ENCODE data around the gene A1BG.

The A1BG gene

GRCh38 chr19:58352760-58353671 is at the start of gene A1BG:
TSS of gene A1BG (minus strand) at chr19:58353492. CDS start at chr19:58353437, 55 bp downstream.
- DNase-seq = no peak

- DNase-seq = no peak
These were observed 48.6 kb upstream of the A1BG start for GRCh38 chr19:58401840-58402421.

- peak; percentile 99 for DNase-seq
These were observed 47.9 kb upstream of the A1BG start for GRCh38 chr19:58400916-58401839.

DNA sequence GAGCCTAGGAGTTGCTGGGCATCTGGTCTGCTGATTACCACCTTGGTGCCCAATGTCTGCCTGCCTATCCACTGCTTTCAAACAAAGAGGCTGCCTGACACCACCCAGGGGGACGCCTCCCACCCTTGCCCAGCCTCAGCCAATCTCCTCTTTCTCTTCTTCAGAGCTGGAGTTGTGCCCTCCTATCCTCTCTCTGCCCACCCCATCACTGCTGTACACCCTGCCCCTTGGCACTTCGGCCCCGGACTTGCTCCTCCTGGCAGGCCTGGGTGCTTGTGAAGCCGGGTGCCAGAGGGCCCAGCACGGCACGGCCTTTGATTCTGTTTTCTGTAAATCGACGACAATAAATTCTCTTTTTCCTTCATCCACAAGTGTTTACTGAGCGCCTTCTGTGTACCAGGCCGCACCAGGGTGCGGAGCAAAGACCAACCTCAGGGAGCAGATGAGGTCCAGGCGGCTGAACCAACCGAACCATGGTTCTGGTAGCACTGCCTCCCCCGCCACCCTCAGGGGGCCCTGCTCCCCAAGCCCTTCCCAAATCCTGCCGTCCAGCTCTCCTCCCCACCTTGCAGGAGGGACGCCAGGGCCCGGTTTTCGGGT is 47.1 kb upstream of the A1BG start:
- DNase-seq = no peak

DNA sequence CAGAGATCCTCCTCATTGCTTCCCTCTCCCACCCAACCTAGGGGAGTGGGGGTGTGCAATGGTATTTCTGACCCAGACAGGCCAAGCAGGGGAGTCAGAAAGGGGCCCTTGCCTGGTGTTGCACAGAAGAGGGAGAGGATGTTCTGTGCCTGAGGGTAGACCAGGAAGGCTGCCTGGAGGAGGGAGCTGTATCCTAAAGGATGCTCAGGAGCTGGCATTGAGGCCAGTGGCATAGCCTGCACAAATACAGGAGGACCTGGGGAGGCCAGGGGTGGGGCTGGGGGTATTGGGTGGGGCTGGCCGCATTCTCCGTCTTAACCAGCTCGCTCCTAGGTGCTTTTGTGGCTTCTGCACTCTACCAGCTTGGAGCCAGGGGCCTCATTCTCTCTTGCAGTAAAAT is 46.6 kb upstream of the A1BG start:
- no peak for DNase-seq

- no peak for DNase-seq
These were observed 45.3 kb upstream of the A1BG start for GRCh38 chr19:58398545-58398944.

- no peak for DNase-seq
These were observed 44.8 kb upstream of the A1BG start for GRCh38 chr19:58398087-58398486.

DNA sequence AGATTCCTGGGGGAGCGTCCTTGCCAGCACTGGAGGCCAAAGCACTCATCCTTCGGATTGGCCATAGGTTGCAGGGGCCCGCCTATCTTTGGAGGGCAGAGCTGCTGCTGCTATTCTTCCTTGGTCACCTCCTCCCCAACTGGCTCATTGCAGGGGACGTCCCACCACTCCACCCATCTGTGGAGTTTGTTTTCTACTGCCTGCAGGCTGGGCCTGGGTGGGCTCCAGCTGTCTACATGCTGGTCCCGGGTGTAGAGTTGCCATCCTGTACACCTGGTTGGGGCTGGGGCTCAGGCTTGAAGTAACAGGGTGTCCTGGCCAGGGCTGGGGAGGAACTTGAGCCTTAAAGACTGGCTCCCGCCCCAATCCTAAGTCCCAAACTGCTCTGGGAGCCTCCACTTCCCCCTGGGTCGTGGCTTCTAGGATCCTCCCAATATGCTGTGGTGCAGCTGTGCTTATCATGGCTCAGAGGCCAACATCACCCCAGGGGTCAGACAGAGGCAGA is 44.3 kb upstream of the A1BG start:
- DNase-seq = no peak

- no peak for DNase-seq
These were observed 43.6 kb upstream of the A1BG start for GRCh38 chr19:58396691-58397532.

GRCh38 chr19:58395979-58396627 is 42.8 kb upstream of the A1BG start:
- DNase-seq = no peak

GRCh38 chr19:58395220-58395978 is 42.1 kb upstream of the A1BG start, which contains the start of gene RNF225:
TSS of gene RNF225 (plus strand) at chr19:58395656. CDS start at chr19:58396090, 434 bp downstream.
- DNase-seq = no peak

GRCh38 chr19:58394821-58395219 is 41.5 kb upstream of the A1BG start:
- DNase-seq = no peak

- no peak for DNase-seq
These were observed 40.4 kb upstream of the A1BG start for GRCh38 chr19:58393725-58394033.

- no peak for DNase-seq
These were observed 39.8 kb upstream of the A1BG start for GRCh38 chr19:58392945-58393724.

DNA sequence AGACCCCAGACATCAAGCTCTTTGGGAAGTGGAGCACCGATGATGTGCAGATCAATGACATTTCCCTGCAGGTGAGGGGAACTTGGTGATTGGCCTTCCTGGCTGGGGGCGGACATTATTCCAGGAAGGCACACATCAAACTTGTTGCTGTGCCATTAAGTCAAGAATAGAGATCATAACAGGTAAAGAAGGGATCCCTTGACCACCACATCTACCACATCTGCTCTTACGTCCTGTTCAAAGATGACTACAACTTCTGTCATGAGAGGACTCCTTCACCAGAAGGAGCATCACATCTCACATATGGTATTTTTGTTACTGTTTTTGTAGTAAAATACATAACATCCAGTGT is 34.9 kb upstream of the A1BG start:
- no peak for DNase-seq

DNA sequence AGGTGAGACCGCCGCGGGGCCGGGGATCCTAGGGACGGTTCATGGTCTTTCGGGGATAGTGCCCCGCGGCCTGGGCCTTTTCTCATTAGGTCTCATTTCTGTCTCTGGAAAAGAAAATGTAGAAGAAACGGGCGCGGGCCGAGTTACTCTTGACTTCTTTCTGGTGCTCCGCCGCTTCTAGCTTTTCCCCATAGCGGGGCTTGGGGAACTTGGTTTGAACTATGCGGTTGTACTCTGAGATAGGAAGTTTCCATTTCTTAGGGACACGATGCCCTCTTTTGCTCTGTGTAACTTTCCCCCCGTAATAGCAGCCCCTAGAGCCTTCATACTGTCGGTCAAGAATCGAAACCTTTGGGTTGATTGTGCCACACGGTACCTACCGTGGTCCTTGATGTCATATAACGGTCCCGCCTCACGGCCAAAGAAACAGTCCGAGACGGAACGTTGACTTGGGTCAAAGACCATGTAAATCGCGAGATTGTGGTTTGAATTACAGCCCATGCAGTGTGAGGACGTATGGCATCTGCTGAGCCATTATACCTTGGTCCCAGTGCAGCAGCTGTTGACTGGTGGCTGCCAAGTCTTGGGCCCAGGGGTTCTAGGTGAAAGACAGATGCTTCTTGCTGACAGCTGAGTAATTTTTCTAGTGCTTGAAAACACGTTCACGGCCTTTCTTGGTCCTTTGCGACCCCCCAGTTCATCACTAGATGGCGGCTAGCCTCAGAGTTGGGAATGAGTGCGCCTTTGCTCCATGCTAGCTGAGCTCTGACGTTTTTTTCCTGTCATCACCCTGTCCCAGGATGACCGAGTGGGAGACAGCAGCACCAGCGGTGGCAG is 34.3 kb upstream of the A1BG start:
- no peak for DNase-seq

- DNase-seq = peak; percentile 95
These were observed 33.5 kb upstream of the A1BG start, which contains the start of gene RPS5 for GRCh38 chr19:58386576-58387337. TSS of gene RPS5 (plus strand) at chr19:58387269. CDS start at chr19:58388138, 869 bp downstream.
